SK-N-SH treated with all-trans-retinoic acid at 6 μM for 48 hours (cell line): ENCODE results near the gene PLN.

ENCODE experiments used
- BACH2 ChIP-seq: fragments of 250-450 bp; sonication (Bioruptor Pico); IDR thresholded peaks from 2 replicates; pipeline ENCODE4 v1.9.0; 2021; ENCODE audit warnings: mild to moderate bottlenecking, borderline replicate concordance
- CREB5 ChIP-seq: fragments of 250-450 bp; sonication (Bioruptor Pico); IDR thresholded peaks from 2 replicates; pipeline ENCODE4 v1.5.1; 2020; ENCODE audit warnings: low read depth, mild to moderate bottlenecking, moderate library complexity
- RARB ChIP-seq: fragments of 250-450 bp; sonication (Bioruptor Pico); IDR thresholded peaks from 2 replicates; pipeline ENCODE4 v1.8.0; 2021; ENCODE audit warnings: mild to moderate bottlenecking, moderate library complexity
- ZFP30 ChIP-seq: fragments of 450-650 bp; formaldehyde crosslinking; IDR thresholded peaks from 2 replicates; pipeline ENCODE4 v1.5.0; 2022; ENCODE audit warnings: mild to moderate bottlenecking, moderate library complexity

- no peak for TF ChIP-seq CREB5 (CRISPR knock-in tag)
- no peak for TF ChIP-seq RARB
- TF ChIP-seq ZFP30 (CRISPR knock-in tag), result no peak
- TF ChIP-seq BACH2 (CRISPR knock-in tag), result no peak
These were observed 46.3 kb upstream of the PLN start for GRCh38 chr6:118501765-118502164.
